Measurements from ENCODE around the gene VEZF1.
A peak's percentile ranks its signal among the peaks of the same experiment; 100 is the strongest.

The VEZF1 gene

DNA sequence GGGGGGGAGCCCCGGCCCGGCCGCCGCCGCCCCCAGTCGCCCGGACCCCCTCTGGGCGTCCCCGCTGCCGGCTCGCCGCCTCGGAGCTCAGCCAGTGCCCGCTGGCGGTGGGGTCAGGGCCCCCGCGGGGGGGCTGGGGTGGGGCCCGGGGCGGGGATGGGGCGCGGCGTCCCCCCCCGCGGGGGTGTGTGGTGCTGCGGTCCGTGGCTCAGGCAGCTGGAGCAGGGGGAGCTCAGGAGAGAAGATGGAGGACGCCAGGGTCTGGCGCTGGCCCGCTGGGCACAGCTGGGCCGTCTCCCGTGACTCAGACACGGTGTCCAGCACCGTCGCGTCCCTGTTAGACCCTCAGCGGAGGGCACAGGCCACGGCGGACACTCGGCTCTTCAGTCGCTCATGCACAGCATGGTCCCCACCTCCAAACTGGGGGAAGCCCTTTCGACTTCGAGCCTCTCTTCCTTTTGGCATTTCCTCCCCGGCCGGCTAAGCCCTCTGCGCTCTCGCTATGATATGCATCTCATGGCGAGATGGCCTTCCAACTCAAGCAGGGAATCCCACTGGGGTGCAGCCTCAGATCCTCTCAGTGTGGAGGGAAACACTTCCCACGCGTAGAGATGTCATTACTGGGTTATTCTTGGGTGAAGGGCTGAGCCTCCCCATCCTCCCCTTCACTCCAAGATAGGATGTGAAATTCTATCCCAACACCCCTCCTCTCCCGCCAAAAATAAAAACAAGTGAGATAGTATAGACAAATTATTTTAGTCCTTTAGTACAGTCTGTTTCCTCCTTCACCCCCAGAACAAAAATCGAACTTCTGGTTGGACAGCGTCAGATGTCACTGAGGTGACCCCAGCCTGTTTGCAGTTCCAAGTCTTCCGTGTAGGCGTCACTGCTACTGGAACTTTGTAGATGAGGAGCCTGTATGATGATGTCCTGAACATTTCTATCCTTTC, 522 bp upstream of the VEZF1 start:
- Histone ChIP-seq H3K4me3 (ENCODE audit: low read length) (peak overlapping the region; percentile 92), H3K79me2 (ENCODE audit: control insufficient read depth, low read length) (peaks cover 42% of the 10 kb centered on the region), H3K36me3 (ENCODE audit: control insufficient read depth, low read length) (peaks cover 31% of the 10 kb centered on the region), H3K4me1 (ENCODE audit: control insufficient read depth, low read length) (peaks cover 40% of the 10 kb centered on the region), H3K9me3 (ENCODE audit: control insufficient read depth, insufficient read depth, low read length) (no peaks in the 10 kb centered on the region), H3F3A (ENCODE audit: control insufficient read depth, insufficient read depth) (peaks cover 33% of the 10 kb centered on the region), H3K9me2 (replicated peaks; ENCODE audit: control insufficient read depth, low read length) (no peaks in the 10 kb centered on the region), H3K4me2 (ENCODE audit: low read length) (peak overlapping the region; percentile 99), H3K27me3 (ENCODE audit: control insufficient read depth, low read length) (no peaks in the 10 kb centered on the region), H4K20me1 (ENCODE audit: control insufficient read depth, insufficient read depth, low read depth, low read length) (peaks cover 20% of the 10 kb centered on the region), H3K27ac (ENCODE audit: low read depth, low read length) (peak overlapping the region; percentile 61)
- no peak for TF ChIP-seq EZH2phosphoT487 (IDR thresholded peaks at IDR 0.05; ENCODE audit: borderline replicate concordance, low read length)
- TF ChIP-seq, protein P1, sequence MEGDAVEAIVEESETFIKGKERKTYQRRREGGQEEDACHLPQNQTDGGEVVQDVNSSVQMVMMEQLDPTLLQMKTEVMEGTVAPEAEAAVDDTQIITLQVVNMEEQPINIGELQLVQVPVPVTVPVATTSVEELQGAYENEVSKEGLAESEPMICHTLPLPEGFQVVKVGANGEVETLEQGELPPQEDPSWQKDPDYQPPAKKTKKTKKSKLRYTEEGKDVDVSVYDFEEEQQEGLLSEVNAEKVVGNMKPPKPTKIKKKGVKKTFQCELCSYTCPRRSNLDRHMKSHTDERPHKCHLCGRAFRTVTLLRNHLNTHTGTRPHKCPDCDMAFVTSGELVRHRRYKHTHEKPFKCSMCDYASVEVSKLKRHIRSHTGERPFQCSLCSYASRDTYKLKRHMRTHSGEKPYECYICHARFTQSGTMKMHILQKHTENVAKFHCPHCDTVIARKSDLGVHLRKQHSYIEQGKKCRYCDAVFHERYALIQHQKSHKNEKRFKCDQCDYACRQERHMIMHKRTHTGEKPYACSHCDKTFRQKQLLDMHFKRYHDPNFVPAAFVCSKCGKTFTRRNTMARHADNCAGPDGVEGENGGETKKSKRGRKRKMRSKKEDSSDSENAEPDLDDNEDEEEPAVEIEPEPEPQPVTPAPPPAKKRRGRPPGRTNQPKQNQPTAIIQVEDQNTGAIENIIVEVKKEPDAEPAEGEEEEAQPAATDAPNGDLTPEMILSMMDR (IDR thresholded peaks at IDR 0.05; ENCODE audit: low read depth, low read length, poor library complexity, severe bottlenecking): peak; percentile 19

- Histone ChIP-seq H3K79me2 (ENCODE audit: control insufficient read depth, low read length) (peaks cover 58% of the 10 kb centered on the region), H3K9me3 (ENCODE audit: control insufficient read depth, insufficient read depth, low read length) (no peaks in the 10 kb centered on the region), H3K9me2 (replicated peaks; ENCODE audit: control insufficient read depth, low read length) (no peaks in the 10 kb centered on the region), H3K27ac (ENCODE audit: low read depth, low read length) (0 out of 2 replicates have a peak overlapping the region, but pooled peaks have one; percentile 32), H3K4me3 (ENCODE audit: low read length) (peak overlapping the region; percentile 92), H3K27me3 (ENCODE audit: control insufficient read depth, low read length) (no peaks in the 10 kb centered on the region), H3K36me3 (ENCODE audit: control insufficient read depth, low read length) (peaks cover 46% of the 10 kb centered on the region), H4K20me1 (ENCODE audit: control insufficient read depth, insufficient read depth, low read depth, low read length) (peaks cover 24% of the 10 kb centered on the region), H3K4me2 (ENCODE audit: low read length) (peak overlapping the region; percentile 96), H3F3A (ENCODE audit: control insufficient read depth, insufficient read depth) (peaks cover 25% of the 10 kb centered on the region), H3K4me1 (ENCODE audit: control insufficient read depth, low read length) (peaks cover 36% of the 10 kb centered on the region)
- no peak for TF ChIP-seq EZH2phosphoT487 (IDR thresholded peaks at IDR 0.05; ENCODE audit: borderline replicate concordance, low read length)
- TF ChIP-seq, protein P1 (IDR thresholded peaks at IDR 0.05; ENCODE audit: low read depth, low read length, poor library complexity, severe bottlenecking): no peak
Observed at GRCh38 chr17:57986841-57987580, 1.0 kb downstream of the VEZF1 start.

DNA sequence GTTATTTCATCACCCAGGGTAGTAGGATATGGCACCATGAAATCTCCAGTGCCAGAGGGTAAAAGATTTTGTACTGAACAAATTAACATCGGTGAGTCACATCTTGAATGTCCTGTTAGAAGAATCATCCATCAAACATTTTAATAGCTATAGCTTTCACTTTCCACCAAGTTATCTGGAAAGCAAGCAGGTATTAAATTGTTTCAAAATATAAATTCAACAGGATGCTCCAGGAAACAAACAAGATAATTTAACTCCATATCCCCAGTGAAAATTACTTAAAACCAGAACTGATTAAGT, 2.4 kb downstream of the VEZF1 start:
- peaks cover 65% of the 10 kb centered on the region for H3K79me2 ChIP-seq (ENCODE audit: control insufficient read depth, low read length)
- no peaks in the 10 kb centered on the region for H3K9me2 ChIP-seq (replicated peaks; ENCODE audit: control insufficient read depth, low read length)
- H3K27ac ChIP-seq (ENCODE audit: low read depth, low read length): no peak overlapping the region
- peak overlapping the region; percentile 24 for H3K4me2 ChIP-seq (ENCODE audit: low read length)
- H3K4me1 ChIP-seq (ENCODE audit: control insufficient read depth, low read length): peaks cover 36% of the 10 kb centered on the region
- H3K4me3 ChIP-seq (ENCODE audit: low read length): no peak overlapping the region
- H3K9me3 ChIP-seq (ENCODE audit: control insufficient read depth, insufficient read depth, low read length): no peaks in the 10 kb centered on the region
- H3K27me3 ChIP-seq (ENCODE audit: control insufficient read depth, low read length): no peaks in the 10 kb centered on the region
- TF ChIP-seq, protein P1 (IDR thresholded peaks at IDR 0.05; ENCODE audit: low read depth, low read length, poor library complexity, severe bottlenecking): no peak
- no peak for TF ChIP-seq EZH2phosphoT487 (IDR thresholded peaks at IDR 0.05; ENCODE audit: borderline replicate concordance, low read length)
- H3K36me3 ChIP-seq (ENCODE audit: control insufficient read depth, low read length): peaks cover 58% of the 10 kb centered on the region
- H4K20me1 ChIP-seq (ENCODE audit: control insufficient read depth, insufficient read depth, low read depth, low read length): peaks cover 24% of the 10 kb centered on the region
- peaks cover 12% of the 10 kb centered on the region for H3F3A ChIP-seq (ENCODE audit: control insufficient read depth, insufficient read depth)

Data from DOHH2 (cell line).